ENCODE data around the gene KLB.
"Not testable (repeated sequence)": the region's sequence is repeated elsewhere in the genome, so short reads cannot be mapped to it uniquely, and the experiment has no call there.

Gene KLB

DNA sequence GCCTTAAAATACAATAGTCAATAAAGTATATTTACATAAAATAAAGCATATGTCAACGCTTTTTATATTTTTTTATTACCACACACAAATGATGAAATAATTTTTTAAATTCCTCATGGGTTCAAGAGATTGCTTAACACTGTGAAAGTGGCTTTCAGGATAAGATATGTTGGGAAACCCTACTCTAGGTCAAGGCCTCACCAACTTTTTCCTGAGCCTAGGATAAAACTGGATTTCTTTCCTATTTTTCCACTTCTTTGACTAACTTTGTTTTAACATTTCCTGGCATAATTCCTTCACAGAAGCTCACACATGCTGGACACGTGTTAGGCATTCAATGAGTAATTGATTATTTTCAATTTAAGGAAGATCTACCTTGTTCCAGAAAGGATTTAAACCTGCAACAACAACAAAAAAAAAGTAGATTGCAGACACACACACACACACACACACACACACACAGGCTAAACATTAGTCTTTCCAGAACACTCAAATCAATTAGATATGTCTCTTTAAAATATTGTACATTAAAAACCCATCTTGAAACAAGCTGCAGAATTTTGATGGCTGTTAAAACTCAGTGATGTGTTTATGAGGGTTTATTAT lies 9.1 kb downstream of the KLB start:
- in situ Hi-C loops (cut with MboI; ENCODE audit: low pct_unique_long_range_greater_than_20kb, low sequenced_read_pairs), result no loop called here
- DNase-seq, result no peak

DNA sequence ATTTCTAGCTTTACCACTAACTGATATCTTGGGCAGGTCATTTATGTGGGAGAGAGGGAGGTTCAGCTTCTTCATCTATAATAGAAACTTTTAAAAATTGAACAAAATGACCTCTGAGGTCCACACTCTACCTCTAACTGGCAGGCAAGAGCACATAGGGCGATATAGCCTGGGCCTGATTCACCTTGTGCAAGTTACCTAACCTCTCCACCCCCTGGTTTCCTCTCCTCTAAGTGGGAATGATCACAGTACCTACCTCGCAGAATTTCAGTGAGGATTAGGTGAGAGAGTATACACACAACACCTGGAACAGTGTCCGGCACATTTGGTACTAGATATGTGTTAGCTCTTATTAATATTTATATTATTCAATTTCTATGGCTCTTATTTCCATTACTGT lies 15.5 kb downstream of the KLB start:
- DNase-seq, result no peak
- in situ Hi-C loops (cut with MboI; ENCODE audit: low pct_unique_long_range_greater_than_20kb, low sequenced_read_pairs), result no loop called here

DNA sequence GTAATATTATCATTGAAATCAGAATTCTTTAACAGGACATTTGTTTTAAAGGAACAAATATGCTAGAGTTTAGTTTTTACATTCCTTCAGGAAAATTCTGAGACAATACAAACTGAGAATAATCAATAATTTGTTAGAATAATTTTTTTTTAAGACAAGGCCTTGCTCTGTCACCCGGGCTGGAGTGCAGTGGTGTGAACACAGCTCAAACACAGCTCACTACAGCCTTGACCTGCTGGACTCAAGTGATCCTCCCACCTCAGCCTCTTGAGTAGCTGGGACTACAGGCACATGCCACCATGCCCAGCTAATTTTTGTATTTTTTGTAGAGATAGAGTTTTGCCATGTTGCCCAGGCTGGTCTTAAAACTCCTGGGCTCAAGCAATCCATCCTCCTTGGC lies 18.6 kb downstream of the KLB start:
- in situ Hi-C loops (cut with MboI; ENCODE audit: low pct_unique_long_range_greater_than_20kb, low sequenced_read_pairs), result not testable (repeated sequence)

DNA sequence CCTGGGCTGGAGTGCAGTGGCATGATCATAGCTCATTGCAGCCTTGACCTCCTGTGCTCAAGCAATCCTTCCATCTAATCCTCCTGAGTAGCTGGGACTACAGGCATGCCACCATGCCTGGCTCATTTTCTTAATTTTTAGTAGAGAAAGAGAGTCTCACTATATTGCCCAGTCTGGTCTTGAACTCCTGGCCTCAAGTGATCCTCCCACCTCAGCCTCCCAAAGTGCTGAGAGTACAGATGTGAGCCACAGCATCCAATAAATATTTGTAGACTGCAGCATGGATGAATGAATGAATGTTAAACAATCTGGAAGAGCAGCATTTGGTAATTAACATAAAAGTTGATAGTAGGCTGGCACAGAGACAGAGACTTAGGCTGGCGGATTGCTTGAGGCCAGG lies 20.0 kb downstream of the KLB start:
- in situ Hi-C loops (cut with MboI; ENCODE audit: low pct_unique_long_range_greater_than_20kb, low sequenced_read_pairs), result no loop called here
- no peak for DNase-seq

More for the DNA sequence above, 18.6 kb downstream of the KLB start:
- not testable (repeated sequence) for DNase-seq

DNA sequence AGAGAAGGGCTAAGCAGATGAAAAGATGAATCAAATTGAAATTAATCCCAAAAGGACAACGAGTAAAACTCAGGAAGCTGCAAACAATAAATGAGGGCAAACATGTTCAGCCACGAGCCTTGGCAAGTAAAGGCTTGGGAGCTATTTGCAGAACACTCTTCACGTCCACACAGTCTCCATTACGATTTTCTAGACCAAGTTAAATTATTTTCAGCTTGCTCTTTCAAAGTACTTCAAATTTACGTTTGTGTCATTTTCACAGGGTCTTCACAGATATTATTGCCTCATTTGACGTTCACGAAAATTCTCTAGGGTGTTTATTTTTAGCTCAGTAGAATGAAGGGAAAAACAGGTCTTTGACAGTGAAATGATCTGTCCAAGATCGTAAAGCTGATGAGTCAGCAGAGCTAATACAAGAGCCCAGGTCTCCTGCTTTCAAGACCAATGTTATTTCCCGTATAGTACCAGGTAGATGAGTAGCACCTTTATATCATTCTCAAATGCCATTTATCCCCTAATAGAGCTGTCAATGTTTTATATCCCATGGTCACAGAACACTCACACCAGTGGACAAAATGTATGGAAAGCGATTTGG lies 20.9 kb downstream of the KLB start:
- in situ Hi-C loops (cut with MboI; ENCODE audit: low pct_unique_long_range_greater_than_20kb, low sequenced_read_pairs), result no loop called here
- DNase-seq, result no peak

DNA sequence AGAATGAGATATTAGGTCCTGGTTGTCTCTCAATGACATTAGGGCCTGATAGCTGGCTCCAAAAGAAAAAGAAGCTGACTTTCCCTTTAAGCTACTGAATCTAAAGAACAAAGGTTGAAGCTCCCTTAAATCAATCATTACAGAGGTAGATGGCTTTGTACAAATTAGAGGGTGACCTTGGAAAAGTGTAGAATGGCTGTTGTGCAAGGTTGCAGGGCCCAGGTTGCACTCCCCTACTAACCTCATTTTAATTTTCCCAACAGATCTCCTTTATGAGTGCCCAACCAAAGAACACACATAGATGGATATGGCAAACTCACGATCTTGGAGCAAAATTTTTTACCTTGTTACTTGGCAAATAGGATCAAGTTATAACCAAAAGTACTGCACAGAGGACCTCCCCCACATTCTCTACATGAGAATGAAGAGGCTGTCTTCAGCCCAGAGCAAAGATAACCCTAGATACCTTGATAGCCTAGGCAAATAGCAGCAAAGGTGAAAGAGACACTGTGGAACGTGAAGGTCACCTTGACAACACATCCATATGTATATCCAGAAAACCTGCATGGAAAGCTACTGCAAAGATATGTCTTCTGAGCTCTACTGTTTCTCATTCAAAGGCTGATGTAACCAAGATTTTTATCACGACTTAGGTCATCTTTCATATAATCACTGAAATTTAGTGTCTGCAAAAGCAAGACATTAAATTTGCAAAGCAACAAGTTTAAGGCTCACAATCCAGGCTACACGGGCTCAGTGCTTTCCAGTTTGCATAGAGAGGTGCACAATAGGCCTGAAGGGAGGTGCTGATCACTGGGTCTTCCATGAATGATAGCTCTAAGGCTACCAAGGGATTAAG lies 23.0 kb downstream of the KLB start:
- in situ Hi-C loops (cut with MboI; ENCODE audit: low pct_unique_long_range_greater_than_20kb, low sequenced_read_pairs), result no loop called here
- no peak for DNase-seq

DNA sequence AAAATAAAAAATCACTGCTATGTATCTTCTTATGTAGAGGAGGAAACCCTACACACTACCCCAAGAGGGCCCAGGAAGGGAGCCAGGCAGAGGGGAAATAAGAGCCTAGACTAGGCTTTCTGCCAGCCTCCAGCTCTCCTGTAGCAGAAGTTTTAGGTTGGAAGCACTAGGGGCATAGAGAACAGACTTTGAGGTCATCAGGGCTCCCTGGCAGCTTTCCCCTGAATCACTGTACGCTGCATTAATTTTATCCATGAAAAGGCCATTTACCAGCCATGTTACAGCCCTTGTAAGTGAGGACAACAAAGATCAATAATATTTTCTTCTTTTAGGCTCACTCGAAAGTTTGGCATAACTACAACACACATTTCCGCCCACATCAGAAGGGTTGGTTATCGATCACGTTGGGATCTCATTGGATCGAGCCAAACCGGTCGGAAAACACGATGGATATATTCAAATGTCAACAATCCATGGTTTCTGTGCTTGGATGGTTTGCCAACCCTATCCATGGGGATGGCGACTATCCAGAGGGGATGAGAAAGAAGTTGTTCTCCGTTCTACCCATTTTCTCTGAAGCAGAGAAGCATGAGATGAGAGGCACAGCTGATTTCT lies 27.3 kb downstream of the KLB start:
- in situ Hi-C loops (cut with MboI; ENCODE audit: low pct_unique_long_range_greater_than_20kb, low sequenced_read_pairs), result no loop called here
- no peak for DNase-seq

DNA sequence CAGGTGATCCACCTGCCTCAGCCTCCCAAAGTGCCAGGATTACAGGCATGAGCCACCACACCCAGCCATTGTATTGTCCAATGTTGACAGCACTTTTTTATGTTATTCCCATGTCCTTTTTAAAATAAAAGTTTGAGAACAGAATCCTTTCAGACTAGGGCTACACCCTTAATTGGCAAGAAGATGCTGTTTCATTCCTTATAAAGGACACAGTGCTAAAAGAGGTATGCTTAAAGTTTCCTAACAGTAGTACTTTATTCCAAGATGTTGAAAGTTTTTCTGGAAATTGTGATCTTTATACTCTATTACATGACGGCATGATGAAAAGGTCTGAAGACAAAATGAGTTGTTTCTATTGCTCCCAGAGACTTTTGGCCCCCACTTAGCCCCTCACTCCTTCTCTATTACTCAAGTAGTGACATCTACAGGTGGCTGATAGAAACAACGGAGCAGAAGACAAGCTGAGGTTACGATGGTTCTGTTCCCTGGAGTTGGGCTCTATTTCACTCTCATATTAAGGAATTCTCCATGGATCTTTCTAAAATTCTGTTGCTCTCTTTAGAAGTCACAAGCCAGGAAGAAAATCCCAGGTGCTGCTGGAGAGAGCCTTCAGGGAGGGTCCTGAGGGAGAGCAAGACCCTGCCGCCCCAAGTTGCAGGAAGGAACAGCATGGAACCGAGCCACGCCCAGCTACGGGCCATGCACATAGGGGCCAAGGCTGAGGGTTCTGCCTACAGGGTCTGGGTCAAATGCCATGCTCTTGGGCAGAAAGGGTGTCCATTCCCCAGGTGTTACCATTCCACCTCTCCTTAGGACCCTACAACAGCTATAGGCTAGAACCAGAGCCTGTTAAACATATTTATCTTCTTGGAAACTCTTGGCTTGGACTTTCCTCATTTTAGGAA lies 29.2 kb downstream of the KLB start:
- DNase-seq, result no peak
- in situ Hi-C loops (cut with MboI; ENCODE audit: low pct_unique_long_range_greater_than_20kb, low sequenced_read_pairs), result no loop called here

DNA sequence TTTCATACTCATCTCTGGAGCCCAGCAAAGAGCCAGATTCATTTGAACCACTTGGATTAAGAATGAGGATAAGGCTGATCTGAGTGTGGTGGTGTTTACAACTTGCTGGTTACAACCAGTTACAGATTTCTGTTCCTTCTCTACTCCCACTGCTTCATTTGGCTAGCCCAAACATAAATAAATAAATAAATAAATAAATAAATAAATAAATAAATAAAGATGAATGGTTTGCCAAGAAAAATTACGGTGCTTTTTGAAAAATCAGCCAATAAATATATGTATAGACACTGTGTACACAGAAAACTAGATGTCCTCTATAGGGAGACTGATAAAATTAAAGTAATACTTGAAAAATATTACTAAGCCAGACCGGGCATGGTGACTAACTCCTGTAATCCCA lies 34.9 kb downstream of the KLB start:
- DNase-seq, result no peak
- in situ Hi-C loops (cut with MboI; ENCODE audit: low pct_unique_long_range_greater_than_20kb, low sequenced_read_pairs), result no loop called here

DNA sequence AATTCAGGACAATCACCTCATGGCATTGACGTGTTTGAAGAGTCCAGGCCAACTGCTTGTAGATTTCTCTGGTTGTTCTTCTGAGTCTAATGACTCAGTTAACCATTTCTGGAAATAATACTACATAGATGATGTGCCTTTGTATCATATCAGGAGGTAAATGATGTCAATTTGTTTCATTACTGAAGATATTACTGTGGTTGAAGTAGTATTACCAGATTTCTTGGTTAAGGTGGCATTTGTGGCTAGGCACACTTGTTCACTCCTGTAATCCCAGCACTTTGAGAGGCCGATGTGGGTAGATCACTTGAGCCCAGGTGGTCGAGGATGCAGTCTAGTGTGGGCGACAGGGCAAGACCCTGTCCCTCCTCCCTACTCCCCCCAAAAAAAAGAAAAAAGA lies 36.3 kb downstream of the KLB start:
- in situ Hi-C loops (cut with MboI; ENCODE audit: low pct_unique_long_range_greater_than_20kb, low sequenced_read_pairs), result no loop called here
- no peak for DNase-seq

DNA sequence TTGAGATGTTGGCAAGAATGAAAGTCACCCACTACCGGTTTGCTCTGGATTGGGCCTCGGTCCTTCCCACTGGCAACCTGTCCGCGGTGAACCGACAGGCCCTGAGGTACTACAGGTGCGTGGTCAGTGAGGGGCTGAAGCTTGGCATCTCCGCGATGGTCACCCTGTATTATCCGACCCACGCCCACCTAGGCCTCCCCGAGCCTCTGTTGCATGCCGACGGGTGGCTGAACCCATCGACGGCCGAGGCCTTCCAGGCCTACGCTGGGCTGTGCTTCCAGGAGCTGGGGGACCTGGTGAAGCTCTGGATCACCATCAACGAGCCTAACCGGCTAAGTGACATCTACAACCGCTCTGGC lies 39.7 kb downstream of the KLB start:
- no peak for DNase-seq
- in situ Hi-C loops (cut with MboI; ENCODE audit: low pct_unique_long_range_greater_than_20kb, low sequenced_read_pairs), result no loop called here

DNA sequence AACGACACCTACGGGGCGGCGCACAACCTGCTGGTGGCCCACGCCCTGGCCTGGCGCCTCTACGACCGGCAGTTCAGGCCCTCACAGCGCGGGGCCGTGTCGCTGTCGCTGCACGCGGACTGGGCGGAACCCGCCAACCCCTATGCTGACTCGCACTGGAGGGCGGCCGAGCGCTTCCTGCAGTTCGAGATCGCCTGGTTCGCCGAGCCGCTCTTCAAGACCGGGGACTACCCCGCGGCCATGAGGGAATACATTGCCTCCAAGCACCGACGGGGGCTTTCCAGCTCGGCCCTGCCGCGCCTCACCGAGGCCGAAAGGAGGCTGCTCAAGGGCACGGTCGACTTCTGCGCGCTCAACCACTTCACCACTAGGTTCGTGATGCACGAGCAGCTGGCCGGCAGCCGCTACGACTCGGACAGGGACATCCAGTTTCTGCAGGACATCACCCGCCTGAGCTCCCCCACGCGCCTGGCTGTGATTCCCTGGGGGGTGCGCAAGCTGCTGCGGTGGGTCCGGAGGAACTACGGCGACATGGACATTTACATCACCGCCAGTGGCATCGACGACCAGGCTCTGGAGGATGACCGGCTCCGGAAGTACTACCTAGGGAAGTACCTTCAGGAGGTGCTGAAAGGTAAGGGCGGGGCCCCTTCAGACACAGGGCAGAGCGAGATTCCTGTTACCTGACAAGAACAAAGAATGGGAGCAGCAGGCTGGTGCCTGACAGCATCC lies 40.3 kb downstream of the KLB start:
- in situ Hi-C loops (cut with MboI; ENCODE audit: low pct_unique_long_range_greater_than_20kb, low sequenced_read_pairs), result no loop called here
- no peak for DNase-seq

DNA sequence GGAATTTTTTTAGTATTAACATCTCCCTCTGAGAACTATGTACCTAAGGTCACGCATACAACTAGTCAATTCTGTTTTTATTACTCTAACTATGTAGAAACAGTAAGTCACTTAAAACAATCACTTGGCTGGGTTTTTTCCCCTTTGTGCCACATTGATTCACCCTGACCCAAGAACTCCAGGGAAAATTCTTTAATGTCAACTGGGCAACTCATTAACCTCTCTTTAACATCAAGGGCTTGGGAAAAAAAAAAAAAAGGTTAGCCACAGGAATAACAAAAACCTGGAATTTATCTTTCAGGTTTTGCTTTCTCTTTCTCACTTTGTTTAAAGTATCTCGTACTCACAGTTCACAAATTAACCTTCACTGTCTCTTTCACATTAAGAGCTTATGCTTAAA lies 43.9 kb downstream of the KLB start:
- DNase-seq, result peak; percentile 15
- in situ Hi-C loops (cut with MboI; ENCODE audit: low pct_unique_long_range_greater_than_20kb, low sequenced_read_pairs), result no loop called here

DNA sequence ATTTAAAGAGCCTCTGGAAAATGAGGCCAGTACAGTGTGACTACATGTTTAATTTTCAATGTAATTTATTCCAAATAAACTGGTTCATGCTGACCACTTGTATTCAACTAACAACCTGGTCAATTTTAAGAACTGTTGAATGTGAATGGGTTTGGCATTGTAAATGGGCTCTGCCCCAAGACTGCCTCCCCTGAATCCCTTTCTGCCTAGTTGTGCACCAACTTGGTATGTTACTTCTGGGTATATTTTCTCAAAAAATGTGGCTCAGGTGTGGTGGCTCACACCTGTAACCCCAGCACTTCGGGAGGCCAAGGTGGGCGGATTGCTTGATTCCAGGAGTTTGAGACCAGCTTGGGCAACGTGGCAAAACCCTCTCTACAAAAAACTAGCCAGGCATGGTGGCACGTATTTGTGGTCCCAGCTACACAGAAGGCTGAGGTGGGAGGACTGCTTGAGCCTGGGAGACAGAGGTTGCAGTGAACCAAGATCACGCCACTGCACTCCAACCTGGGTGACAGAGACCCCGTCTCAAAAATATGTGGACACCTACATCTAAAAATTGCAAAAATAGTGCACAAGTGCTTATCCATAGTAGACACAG lies 44.8 kb downstream of the KLB start:
- in situ Hi-C loops (cut with MboI; ENCODE audit: low pct_unique_long_range_greater_than_20kb, low sequenced_read_pairs), result no loop called here

DNA sequence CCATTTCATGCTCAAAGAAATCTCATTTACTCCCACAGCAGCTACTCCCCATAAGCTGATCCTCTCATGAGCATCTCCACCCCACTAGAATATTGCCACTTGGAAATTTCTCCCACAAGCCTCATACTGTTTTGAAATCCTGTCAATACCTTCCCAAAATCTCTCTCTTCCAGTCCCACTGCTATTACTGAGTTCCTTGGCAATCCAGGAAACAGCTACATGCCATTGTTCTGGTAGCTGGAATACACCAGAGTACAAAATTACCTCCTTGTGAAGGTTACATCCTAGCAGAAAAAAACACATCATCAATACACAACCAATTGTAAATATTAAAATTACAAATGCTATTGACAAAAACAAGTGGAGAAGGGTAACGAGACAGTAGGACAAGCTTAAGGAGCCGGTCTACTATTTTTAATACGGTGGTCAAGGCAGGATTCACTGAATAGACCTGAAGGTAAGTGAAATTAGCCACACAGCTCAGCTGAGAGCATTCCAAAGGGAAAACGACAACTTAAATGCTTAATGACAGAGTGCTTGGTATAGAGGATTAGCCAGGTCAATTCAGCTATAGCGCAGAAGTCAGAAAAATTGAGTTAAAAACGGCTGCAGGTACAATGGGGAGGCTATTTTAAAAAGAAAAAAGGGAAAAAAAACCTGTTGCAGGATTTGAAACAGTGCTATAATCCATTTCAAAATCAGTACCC lies 45.6 kb downstream of the KLB start:
- peak; percentile 19 for DNase-seq
- in situ Hi-C loops (cut with MboI; ENCODE audit: low pct_unique_long_range_greater_than_20kb, low sequenced_read_pairs), result no loop called here

More for the DNA sequence above, 44.8 kb downstream of the KLB start:
- DNase-seq, result no peak

DNA sequence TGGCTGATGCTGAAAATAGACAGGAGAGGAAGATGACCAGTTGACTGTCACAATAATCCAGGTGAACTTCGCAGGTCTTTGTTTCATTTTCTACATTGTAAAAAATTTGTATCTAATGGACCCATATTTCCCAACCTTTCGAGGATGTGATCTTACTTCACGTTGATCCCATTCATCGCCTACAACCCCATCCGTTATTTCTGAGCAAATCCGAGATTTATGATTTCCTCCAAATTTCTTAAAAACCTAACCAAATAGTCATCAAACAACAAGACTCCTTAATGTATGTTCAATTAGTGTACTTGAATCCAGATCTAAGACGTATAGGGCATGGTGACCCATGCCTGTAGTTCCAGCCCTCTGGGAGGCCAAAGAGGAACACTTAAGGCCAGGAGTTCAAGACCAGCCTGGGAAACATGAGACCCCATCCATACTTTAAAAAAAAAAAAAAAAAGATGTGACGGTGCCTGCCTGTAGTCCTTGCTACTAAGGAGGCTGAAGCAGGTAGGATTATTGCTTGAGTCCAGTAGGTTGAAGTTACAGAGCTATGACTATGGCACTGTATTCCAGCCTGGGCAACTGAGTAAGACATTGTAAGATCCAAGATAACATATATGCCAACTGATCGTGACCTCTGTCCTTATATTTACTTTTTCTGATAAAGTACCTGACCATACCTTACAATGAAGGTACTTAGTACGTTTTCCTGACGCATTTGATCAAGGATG lies 46.3 kb downstream of the KLB start:
- DNase-seq, result no peak
- in situ Hi-C loops (cut with MboI; ENCODE audit: low pct_unique_long_range_greater_than_20kb, low sequenced_read_pairs), result no loop called here

DNA sequence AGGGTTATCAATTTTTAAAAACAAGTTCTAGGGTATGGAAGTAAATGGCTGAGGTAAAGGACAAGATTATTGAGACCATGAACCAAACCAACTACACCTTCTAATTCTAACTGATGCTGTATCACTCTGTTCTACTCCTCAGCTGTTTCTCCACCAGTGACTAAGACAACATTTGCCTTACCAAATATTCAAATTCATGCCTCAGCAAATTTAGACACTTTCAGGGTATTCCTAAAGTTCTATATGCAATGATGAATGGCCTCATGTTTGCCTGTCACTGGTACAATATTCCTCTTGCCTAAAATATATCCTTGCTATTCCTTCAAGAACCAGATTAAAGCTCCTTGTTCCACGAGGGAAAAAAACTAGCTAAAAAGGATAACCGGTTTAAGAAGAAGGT lies 47.0 kb downstream of the KLB start:
- no peak for DNase-seq
- in situ Hi-C loops (cut with MboI; ENCODE audit: low pct_unique_long_range_greater_than_20kb, low sequenced_read_pairs), result no loop called here

Measured in KBM-7 (cell line).